B cell (primary cell): ENCODE measurements around the gene DHX38. TPM values are rescaled to one million over a fixed set of nuclear protein-coding genes. Genes with fewer than 3 reads are reported as not detected.

ENCODE experiments used
- ATAC-seq: fragments of 200-7000 bp; cut with Tn5 transposase; one replicate; pipeline ENCODE4 v1.10.0; 2021; ENCODE audit warnings: low read depth, mild to moderate bottlenecking, moderate number of reproducible peaks, moderate library complexity
- CTCF ChIA-PET: fragments of 350-600 bp; sonication (Branson Sonifier 250); formaldehyde crosslinking; loops from one replicate; lab custom pipeline; 2021; ENCODE audit warnings: antibody characterized with exemption, inconsistent platforms; lab: Charles Lee
- POLR2A ChIA-PET: fragments of 350-600 bp; sonication (Branson Sonifier 250); formaldehyde crosslinking; loops from one replicate; lab custom pipeline; 2021; ENCODE audit warnings: antibody characterized with exemption; lab: Charles Lee
- DNase-seq: peaks from one replicate; pipeline ENCODE4 v3.0.0; 2013
- H2AFZ ChIP-seq: 2 replicates; pipeline ENCODE4 v1.6.1; 2012; ENCODE audit warnings: mild to moderate bottlenecking, low read depth, low read length; ENCODE audit not compliant: insufficient read depth, poor library complexity, severe bottlenecking
- H3K27ac ChIP-seq, 2 donors: 1 replicate in 1 of 2; 2 replicates in 1 of 2; pipeline ENCODE4 v1.5.1; 2012 to 2013; ENCODE audit warnings: low read length in 2 of 2, mild to moderate bottlenecking in 2 of 2, moderate library complexity in 1 of 2
- H3K27me3 ChIP-seq, 4 experiments: fragments of 200-600 bp in 1 of 4; sonication (generic) in 1 of 4; replicated peaks in 1 of 4; 1 replicate in 2 of 4; 2 replicates in 2 of 4; pipeline versions ENCODE4 v1.6.1 to v1.7.0; 2013 to 2016; ENCODE audit warnings: low read length in 3 of 4, mild to moderate bottlenecking in 2 of 4, mixed read lengths in 1 of 4, moderate library complexity in 1 of 4; ENCODE audit not compliant: insufficient read depth in 4 of 4, control insufficient read depth in 3 of 4; ENCODE audit errors: control extremely low read depth in 1 of 4
- H3K36me3 ChIP-seq, 2 experiments: replicated peaks in 1 of 2; 1 replicate in 1 of 2; 2 replicates in 1 of 2; pipeline versions ENCODE4 v1.6.1 to v1.7.1; 2013; ENCODE audit warnings: low read length in 1 of 2; ENCODE audit not compliant: insufficient read depth in 2 of 2, control insufficient read depth in 1 of 2; ENCODE audit errors: control extremely low read depth in 1 of 2, extremely low read depth in 1 of 2
- H3K4me1 ChIP-seq, 2 donors: fragments of 200-600 bp in 1 of 2; sonication (generic) in 1 of 2; 1 replicate in 1 of 2; 2 replicates in 1 of 2; pipeline versions ENCODE4 v1.5.1 to v1.6.1; 2013 to 2017; ENCODE audit warnings: low read length in 2 of 2; ENCODE audit not compliant: control insufficient read depth in 2 of 2, insufficient read depth in 2 of 2
- H3K4me2 ChIP-seq: replicated peaks from 2 replicates; pipeline ENCODE3; 2012; ENCODE audit warnings: mild to moderate bottlenecking, low read depth, low read length; ENCODE audit not compliant: poor library complexity, severe bottlenecking
- H3K4me3 ChIP-seq, 5 experiments: fragments of 200-600 bp in 1 of 5; sonication (generic) in 1 of 5; 1 replicate in 3 of 5; 2 replicates in 2 of 5; pipeline versions ENCODE4 v1.5.1 to v1.7.0; 2011 to 2016; ENCODE audit warnings: low read length in 4 of 5, mild to moderate bottlenecking in 4 of 5, low read depth in 2 of 5, control low read depth in 1 of 5, moderate library complexity in 1 of 5; ENCODE audit not compliant: insufficient read depth in 1 of 5; ENCODE audit errors: control extremely low read depth in 1 of 5, extremely low read depth in 1 of 5
- H3K79me2 ChIP-seq: fragments of 200-600 bp; sonication (generic); one replicate; pipeline ENCODE4 v1.6.0; 2016; ENCODE audit warnings: low read length; ENCODE audit not compliant: control insufficient read depth, insufficient read depth
- H3K9ac ChIP-seq: fragments of 200-600 bp; sonication (generic); 2 replicates; pipeline ENCODE4 v1.6.1; 2017; ENCODE audit warnings: mild to moderate bottlenecking, low read length, moderate library complexity
- H3K9me3 ChIP-seq, 3 donors: one replicate each; pipeline versions ENCODE4 v1.6.1 to v1.7.1; 2013; ENCODE audit warnings: low read length in 2 of 3; ENCODE audit not compliant: control insufficient read depth in 2 of 3, insufficient read depth in 1 of 3; ENCODE audit errors: control extremely low read depth in 1 of 3
- H4K20me1 ChIP-seq: 2 replicates; pipeline ENCODE4 v1.6.0; 2012; ENCODE audit warnings: mild to moderate bottlenecking, low read length; ENCODE audit not compliant: insufficient read depth, control insufficient read depth, poor library complexity, severe bottlenecking
- H3K27ac Mint-ChIP-seq: one replicate; pipeline ENCODE4 v1.8.0; 2021; ENCODE audit warnings: mixed read lengths
- H3K27me3 Mint-ChIP-seq: one replicate; pipeline ENCODE4 v1.8.0; 2021; ENCODE audit warnings: mixed read lengths
- H3K4me1 Mint-ChIP-seq: one replicate; pipeline ENCODE4 v1.8.0; 2021; ENCODE audit warnings: mixed read lengths
- H3K4me3 Mint-ChIP-seq: one replicate; pipeline ENCODE4 v1.8.0; 2021; ENCODE audit warnings: mixed read lengths
- H3K9me3 Mint-ChIP-seq: one replicate; pipeline ENCODE4 v1.8.0; 2022; ENCODE audit warnings: mixed read lengths; ENCODE audit not compliant: insufficient read depth
- EZH2 ChIP-seq: IDR thresholded peaks from 2 replicates; pipeline ENCODE4 v1.6.1; 2012; ENCODE audit warnings: borderline replicate concordance, low read depth, mild to moderate bottlenecking, moderate library complexity, low read length; ENCODE audit not compliant: insufficient read depth, poor library complexity, severe bottlenecking
- WGBS: methylation state at CpG from one replicate; pipeline ENCODE4 v1.1.5; 2013; ENCODE audit warnings: missing lambda C conversion rate; ENCODE audit not compliant: insufficient coverage; 5-methylcytosine and 5-hydroxymethylcytosine counted together
- intact Hi-C: fragments of 100-400 bp; cut with micrococcal nuclease; formaldehyde crosslinking; loops from one replicate; pipeline ENCODE4 v1.10.0; 2022
- polyA plus RNA-seq: library from polyadenylated mRNA; depleted of rRNA; stranded (reverse); fragments of >200 nt; gene quantifications from 2 replicates; pipeline ENCODE4 v1.2.3, GENCODE V29; 2012
- total RNA-seq, 2 donors: library from RNA; stranded (reverse); fragments of 120-200 nt in 1 of 2; gene quantifications; 1 replicate in 1 of 2; 2 replicates in 1 of 2; pipeline versions ENCODE4 v1.2.3 to v1.2.4, GENCODE V29; 2013 to 2022
- TF ChIP-seq, protein P1 (sequence below): fragments of 200-600 bp; IDR thresholded peaks from one replicate; pipeline ENCODE4 v1.8.0; 2022; ENCODE audit warnings: antibody characterized with exemption, mild to moderate bottlenecking

DHX38 gene
- total and polyA plus RNA-seq, 2 donors (not counting 1 experiment from before 2014, with no cell fraction given): 98.2 to 114 TPM

- POLR2A ChIA-PET: no interaction called here
- WGBS: 73% methylated on average over 3 of the region's 4 CpGs
- CTCF ChIA-PET: no interaction called here
- Histone ChIP-seq H3K79me2 (no peaks in the 10 kb centered on the region), H3K4me2 (no peak overlapping the region), H2AFZ (no peak overlapping the region), H3K36me3 (no peaks in the 10 kb centered on the region), H4K20me1 (no peaks in the 10 kb centered on the region), H3K9me3 (no peaks in the 10 kb centered on the region), H3K27me3 (no peaks in the 10 kb centered on the region), H3K9ac (no peak overlapping the region), H3K4me3 (no peak overlapping the region), H3K4me1 (no peaks in the 10 kb centered on the region), H3K27ac (no peak overlapping the region)
- DNase-seq (no peak), ATAC-seq (no peak)
- no peak overlapping the region for H3K4me3 Mint-ChIP-seq
- H3K4me1 Mint-ChIP-seq: no peaks in the 10 kb centered on the region
- TF ChIP-seq EZH2: no peak
- intact Hi-C loops: no loop called here
- H3K9me3 Mint-ChIP-seq: no peaks in the 10 kb centered on the region
- no peak overlapping the region for H3K27ac Mint-ChIP-seq
- H3K27me3 Mint-ChIP-seq: no peaks in the 10 kb centered on the region
Observed at GRCh38 chr16:72138064-72138572, 44.5 kb downstream of the DHX38 start.

GRCh38 chr16:72139908-72140307 lies 46.3 kb downstream of the DHX38 start:
- H3K27me3 ChIP-seq: no peaks in the 10 kb centered on the region
- H3K27ac ChIP-seq: no peak overlapping the region
- no peaks in the 10 kb centered on the region for H3K36me3 ChIP-seq
- H3K27ac Mint-ChIP-seq: no peak overlapping the region
- no peaks in the 10 kb centered on the region for H3K9me3 ChIP-seq
- WGBS: no CpG with 5 or more reads among the region's 2 CpGs
- H3K4me3 Mint-ChIP-seq: no peak overlapping the region
- no peak for TF ChIP-seq EZH2
- TF ChIP-seq, protein P1, sequence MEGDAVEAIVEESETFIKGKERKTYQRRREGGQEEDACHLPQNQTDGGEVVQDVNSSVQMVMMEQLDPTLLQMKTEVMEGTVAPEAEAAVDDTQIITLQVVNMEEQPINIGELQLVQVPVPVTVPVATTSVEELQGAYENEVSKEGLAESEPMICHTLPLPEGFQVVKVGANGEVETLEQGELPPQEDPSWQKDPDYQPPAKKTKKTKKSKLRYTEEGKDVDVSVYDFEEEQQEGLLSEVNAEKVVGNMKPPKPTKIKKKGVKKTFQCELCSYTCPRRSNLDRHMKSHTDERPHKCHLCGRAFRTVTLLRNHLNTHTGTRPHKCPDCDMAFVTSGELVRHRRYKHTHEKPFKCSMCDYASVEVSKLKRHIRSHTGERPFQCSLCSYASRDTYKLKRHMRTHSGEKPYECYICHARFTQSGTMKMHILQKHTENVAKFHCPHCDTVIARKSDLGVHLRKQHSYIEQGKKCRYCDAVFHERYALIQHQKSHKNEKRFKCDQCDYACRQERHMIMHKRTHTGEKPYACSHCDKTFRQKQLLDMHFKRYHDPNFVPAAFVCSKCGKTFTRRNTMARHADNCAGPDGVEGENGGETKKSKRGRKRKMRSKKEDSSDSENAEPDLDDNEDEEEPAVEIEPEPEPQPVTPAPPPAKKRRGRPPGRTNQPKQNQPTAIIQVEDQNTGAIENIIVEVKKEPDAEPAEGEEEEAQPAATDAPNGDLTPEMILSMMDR: no peak
- no peak overlapping the region for H3K4me3 ChIP-seq
- DNase-seq: no peak
- intact Hi-C loops: no loop called here
- H2AFZ ChIP-seq: no peak overlapping the region
- H3K4me1 Mint-ChIP-seq: no peaks in the 10 kb centered on the region
- no peak overlapping the region for H3K4me2 ChIP-seq
- no peaks in the 10 kb centered on the region for H3K79me2 ChIP-seq
- CTCF ChIA-PET: interaction anchor here (1.5 kb wide), 1 partner anchor 15 kb away, joined by 4 read pairs; no protein-coding TSS in a partner anchor
- POLR2A ChIA-PET: no interaction called here
- no peak overlapping the region for H3K9ac ChIP-seq
- ATAC-seq: no peak
- no peaks in the 10 kb centered on the region for H3K9me3 Mint-ChIP-seq
- no peaks in the 10 kb centered on the region for H3K27me3 Mint-ChIP-seq
- no peaks in the 10 kb centered on the region for H4K20me1 ChIP-seq
- H3K4me1 ChIP-seq: no peaks in the 10 kb centered on the region
